H9 (cell line): ENCODE data around the gene DAAM1. TPM values are rescaled to one million over a fixed set of nuclear protein-coding genes. Genes with fewer than 3 reads are reported as not detected.

Source experiments
- DNase-seq: peaks from one replicate; pipeline ENCODE4 v3.0.0-alpha.2; 2017
- H2AFZ ChIP-seq: one replicate; pipeline ENCODE4 v1.6.1; 2013; ENCODE audit warnings: mild to moderate bottlenecking, low read length, control low read depth, moderate library complexity
- H2AK5ac ChIP-seq: 2 replicates; pipeline ENCODE4 v1.6.1; 2013; ENCODE audit warnings: low read length, control low read depth, mixed read lengths; ENCODE audit not compliant: insufficient read length
- H2BK120ac ChIP-seq: one replicate; pipeline ENCODE4 v1.6.1; 2013; ENCODE audit warnings: low read depth, mild to moderate bottlenecking, low read length, control low read depth, inconsistent platforms; ENCODE audit not compliant: poor library complexity, severe bottlenecking
- H2BK12ac ChIP-seq: 2 replicates; pipeline ENCODE4 v1.6.1; 2013; ENCODE audit warnings: low read length, control low read depth, mixed read lengths, low read depth; ENCODE audit not compliant: insufficient read length
- H2BK15ac ChIP-seq: 2 replicates; pipeline ENCODE4 v1.6.1; 2013; ENCODE audit warnings: low read depth, low read length, control low read depth
- H2BK20ac ChIP-seq: one replicate; pipeline ENCODE4 v1.6.1; 2013; ENCODE audit warnings: low read depth, mild to moderate bottlenecking, low read length, control low read depth, inconsistent platforms; ENCODE audit not compliant: poor library complexity, severe bottlenecking
- H2BK5ac ChIP-seq: 2 replicates; pipeline ENCODE4 v1.6.1; 2013; ENCODE audit warnings: low read length, control low read depth, mixed read lengths; ENCODE audit not compliant: insufficient read length
- H3K14ac ChIP-seq: 2 replicates; pipeline ENCODE4 v1.6.1; 2013; ENCODE audit warnings: low read length, control low read depth; ENCODE audit not compliant: insufficient read depth
- H3K18ac ChIP-seq: 2 replicates; pipeline ENCODE4 v1.6.1; 2013; ENCODE audit warnings: low read depth, mild to moderate bottlenecking, mixed read lengths, low read length, control low read depth; ENCODE audit not compliant: insufficient read length
- H3K23ac ChIP-seq: 2 replicates; pipeline ENCODE4 v1.6.1; 2013; ENCODE audit warnings: low read length, control low read depth, mixed read lengths, low read depth; ENCODE audit not compliant: insufficient read length
- H3K23me2 ChIP-seq: 2 replicates; pipeline ENCODE4 v1.6.1; 2013; ENCODE audit warnings: low read depth, mild to moderate bottlenecking, mixed read lengths, low read length, control low read depth; ENCODE audit not compliant: insufficient read length, poor library complexity, severe bottlenecking
- H3K27ac ChIP-seq: 2 replicates; pipeline ENCODE4 v1.5.1; 2013; ENCODE audit warnings: low read length, control low read depth, mixed read lengths, low read depth; ENCODE audit not compliant: insufficient read length
- H3K27me3 ChIP-seq: 2 replicates; pipeline ENCODE4 v1.6.1; 2013; ENCODE audit warnings: low read length, control low read depth, inconsistent platforms; ENCODE audit not compliant: insufficient read depth
- H3K4ac ChIP-seq: 2 replicates; pipeline ENCODE4 v1.6.1; 2013; ENCODE audit warnings: low read depth, mild to moderate bottlenecking, control low read depth, inconsistent platforms, low read length, moderate library complexity
- H3K4me1 ChIP-seq: 2 replicates; pipeline ENCODE4 v1.6.1; 2013; ENCODE audit warnings: low read length, control low read depth, inconsistent platforms; ENCODE audit not compliant: insufficient read depth
- H3K4me2 ChIP-seq: 2 replicates; pipeline ENCODE4 v1.6.1; 2013; ENCODE audit warnings: low read length, control low read depth, mixed read lengths; ENCODE audit not compliant: insufficient read length, insufficient read depth
- H3K56ac ChIP-seq: 2 replicates; pipeline ENCODE4 v1.6.1; 2013; ENCODE audit warnings: low read depth, mild to moderate bottlenecking, mixed read lengths, low read length, control low read depth; ENCODE audit not compliant: insufficient read length
- H3K79me1 ChIP-seq: 2 replicates; pipeline ENCODE4 v1.6.1; 2013; ENCODE audit warnings: low read depth, mild to moderate bottlenecking, moderate library complexity, low read length, control low read depth, inconsistent platforms; ENCODE audit not compliant: insufficient read depth, poor library complexity, severe bottlenecking
- H3K79me2 ChIP-seq: 2 replicates; pipeline ENCODE4 v1.6.1; 2013; ENCODE audit warnings: low read length, control low read depth, inconsistent platforms; ENCODE audit not compliant: insufficient read depth
- H3K9ac ChIP-seq: 2 replicates; pipeline ENCODE4 v1.6.1; 2013; ENCODE audit warnings: low read length, control low read depth, mixed read lengths; ENCODE audit not compliant: insufficient read length; ENCODE audit errors: extremely low read depth
- H3K9me3 ChIP-seq: one replicate; pipeline ENCODE4 v1.6.1; 2013; ENCODE audit warnings: low read depth, low read length, inconsistent platforms; ENCODE audit not compliant: control insufficient read depth
- H3T11ph ChIP-seq: one replicate; pipeline ENCODE4 v1.6.1; 2013; ENCODE audit warnings: mild to moderate bottlenecking, low read length, control low read depth, inconsistent platforms
- H4K20me1 ChIP-seq: one replicate; pipeline ENCODE4 v1.6.1; 2013; ENCODE audit not compliant: control insufficient read depth, insufficient read length, insufficient read depth
- H4K5ac ChIP-seq: 2 replicates; pipeline ENCODE4 v1.6.1; 2013; ENCODE audit warnings: low read depth, mild to moderate bottlenecking, mixed read lengths, low read length, control low read depth; ENCODE audit not compliant: insufficient read length
- H4K8ac ChIP-seq: replicated peaks from 2 replicates; pipeline ENCODE4 v1.6.1; 2013; ENCODE audit warnings: low read length, control low read depth, mixed read lengths, low read depth; ENCODE audit not compliant: insufficient read length
- H4K91ac ChIP-seq: 2 replicates; pipeline ENCODE4 v1.6.1; 2013; ENCODE audit warnings: low read depth, mild to moderate bottlenecking, moderate library complexity, mixed read lengths, low read length, control low read depth; ENCODE audit not compliant: insufficient read length
- H3K27ac Mint-ChIP-seq, 3 experiments: 2 replicates in 2 of 3; 3 replicates in 1 of 3; pipeline ENCODE4 v1.8.0; 2020 to 2021; ENCODE audit warnings: mixed read lengths in 3 of 3, mild to moderate bottlenecking in 1 of 3, moderate library complexity in 1 of 3
- H3K27me3 Mint-ChIP-seq: 2 replicates; pipeline ENCODE4 v1.8.0; 2021; ENCODE audit warnings: low read depth, mild to moderate bottlenecking, moderate library complexity, mixed read lengths
- H3K36me3 Mint-ChIP-seq, 3 experiments: 2 replicates in 2 of 3; 3 replicates in 1 of 3; pipeline ENCODE4 v1.8.0; 2020 to 2021; ENCODE audit warnings: low read depth in 3 of 3, mixed read lengths in 3 of 3; ENCODE audit not compliant: insufficient read depth in 1 of 3
- H3K4me1 Mint-ChIP-seq, 2 experiments: 2 replicates each; pipeline ENCODE4 v1.8.0; 2020; ENCODE audit warnings: mixed read lengths in 2 of 2
- H3K4me3 Mint-ChIP-seq, 2 experiments: 2 replicates in 1 of 2; 3 replicates in 1 of 2; pipeline ENCODE4 v1.8.0; 2020 to 2021; ENCODE audit warnings: mild to moderate bottlenecking in 2 of 2, mixed read lengths in 2 of 2, moderate library complexity in 1 of 2
- H3K9me3 Mint-ChIP-seq, 2 experiments: 2 replicates in 1 of 2; 3 replicates in 1 of 2; pipeline ENCODE4 v1.8.0; 2020; ENCODE audit warnings: mild to moderate bottlenecking in 2 of 2, mixed read lengths in 2 of 2, moderate library complexity in 1 of 2
- WGBS: extraction: QIAGEN DNeasy Blood & Tissue Kit; methylation state at CpG from one replicate; pipeline ENCODE4 v1.1.7; 2013; ENCODE audit warnings: missing lambda C conversion rate, low lambda C conversion rate, mixed read lengths; ENCODE audit not compliant: insufficient read length; ENCODE audit errors: extremely low coverage; 5-methylcytosine and 5-hydroxymethylcytosine counted together
- total RNA-seq: library from RNA; stranded (reverse); gene quantifications from 2 replicates; pipeline ENCODE4 v1.2.1, GENCODE V29; 2021
- TF ChIP-seq, protein P1 (sequence below): fragments of 200-600 bp; sonication (generic); conservative IDR thresholded peaks from 3 replicates; pipeline ENCODE4 v1.8.0; 2021; ENCODE audit warnings: antibody characterized with exemption, mild to moderate bottlenecking

Gene DAAM1
- total RNA-seq, 1 experiment from 2014 or later = 19.5 TPM

DNA sequence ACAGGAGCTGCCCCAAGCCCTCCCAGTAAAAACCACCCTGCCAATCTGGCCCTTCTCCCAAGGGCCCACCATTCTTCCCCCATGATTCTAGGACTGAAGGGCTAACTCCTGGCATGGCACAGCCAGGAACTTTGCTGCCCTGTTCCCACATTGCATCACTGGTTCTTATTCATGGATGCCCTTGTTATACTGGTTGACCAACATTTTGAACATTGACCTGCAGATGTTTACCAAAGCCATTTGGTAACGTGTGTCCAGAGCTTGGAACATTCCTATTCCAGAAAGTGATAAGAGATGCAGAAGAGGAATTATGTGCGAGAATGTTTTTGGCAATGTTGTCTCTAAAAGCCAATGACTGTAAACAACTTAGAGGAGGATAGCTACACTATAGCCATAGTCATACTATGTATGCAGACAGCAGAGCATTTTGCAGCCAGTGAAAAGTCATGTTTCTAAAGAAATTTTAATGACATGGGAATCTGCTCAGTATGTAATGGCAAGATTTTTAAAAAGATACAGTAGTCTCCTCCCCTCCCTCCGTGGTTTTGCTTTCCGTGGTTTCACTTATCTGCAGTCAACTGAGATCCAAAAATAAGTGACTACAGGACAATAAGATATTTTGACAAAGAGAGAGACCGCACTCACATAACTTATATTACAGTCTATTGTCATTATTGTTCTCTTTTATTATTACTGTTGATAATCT, 108.8 kb downstream of the DAAM1 start:
- H3K23ac ChIP-seq = no peak overlapping the region
- Mint-ChIP-seq H3K4me3 (no peak overlapping the region), H3K27me3 (no peaks in the 10 kb centered on the region), H3K36me3 (peaks cover 0 to 2% (median 0%) of the 10 kb centered on the region in 3 experiments; a peak in 1 of 7 replicates), H3K27ac (no peak overlapping the region), H3K9me3 (no peaks in the 10 kb centered on the region), H3K4me1 (no peaks in the 10 kb centered on the region; a peak in 1 of 4 replicates)
- WGBS = no CpG with 5 or more reads among the region's 5 CpGs
- no peaks in the 10 kb centered on the region for H3K4me1 ChIP-seq
- no peak overlapping the region for H4K5ac ChIP-seq
- no peaks in the 10 kb centered on the region for H3K79me2 ChIP-seq
- no peak overlapping the region for H3T11ph ChIP-seq
- no peak overlapping the region for H2BK15ac ChIP-seq
- no peak overlapping the region for H2BK120ac ChIP-seq
- DNase-seq = no peak
- H3K27ac ChIP-seq = no peak overlapping the region
- H3K18ac ChIP-seq = no peak overlapping the region
- H2BK5ac ChIP-seq = no peak overlapping the region
- no peak overlapping the region for H2AK5ac ChIP-seq
- H2AFZ ChIP-seq = no peak overlapping the region
- H2BK12ac ChIP-seq = no peak overlapping the region
- H3K9ac ChIP-seq = no peak overlapping the region
- no peak overlapping the region for H2BK20ac ChIP-seq
- H4K91ac ChIP-seq = no peak overlapping the region
- H3K27me3 ChIP-seq = no peaks in the 10 kb centered on the region
- no peaks in the 10 kb centered on the region for H4K20me1 ChIP-seq
- H3K4me2 ChIP-seq = no peak overlapping the region
- H3K9me3 ChIP-seq = no peaks in the 10 kb centered on the region
- no peak overlapping the region for H3K14ac ChIP-seq
- TF ChIP-seq, protein P1, sequence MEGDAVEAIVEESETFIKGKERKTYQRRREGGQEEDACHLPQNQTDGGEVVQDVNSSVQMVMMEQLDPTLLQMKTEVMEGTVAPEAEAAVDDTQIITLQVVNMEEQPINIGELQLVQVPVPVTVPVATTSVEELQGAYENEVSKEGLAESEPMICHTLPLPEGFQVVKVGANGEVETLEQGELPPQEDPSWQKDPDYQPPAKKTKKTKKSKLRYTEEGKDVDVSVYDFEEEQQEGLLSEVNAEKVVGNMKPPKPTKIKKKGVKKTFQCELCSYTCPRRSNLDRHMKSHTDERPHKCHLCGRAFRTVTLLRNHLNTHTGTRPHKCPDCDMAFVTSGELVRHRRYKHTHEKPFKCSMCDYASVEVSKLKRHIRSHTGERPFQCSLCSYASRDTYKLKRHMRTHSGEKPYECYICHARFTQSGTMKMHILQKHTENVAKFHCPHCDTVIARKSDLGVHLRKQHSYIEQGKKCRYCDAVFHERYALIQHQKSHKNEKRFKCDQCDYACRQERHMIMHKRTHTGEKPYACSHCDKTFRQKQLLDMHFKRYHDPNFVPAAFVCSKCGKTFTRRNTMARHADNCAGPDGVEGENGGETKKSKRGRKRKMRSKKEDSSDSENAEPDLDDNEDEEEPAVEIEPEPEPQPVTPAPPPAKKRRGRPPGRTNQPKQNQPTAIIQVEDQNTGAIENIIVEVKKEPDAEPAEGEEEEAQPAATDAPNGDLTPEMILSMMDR = no peak
- no peaks in the 10 kb centered on the region for H3K79me1 ChIP-seq
- H3K56ac ChIP-seq = no peak overlapping the region
- H4K8ac ChIP-seq = no peak overlapping the region
- H3K4ac ChIP-seq = no peak overlapping the region
- no peaks in the 10 kb centered on the region for H3K23me2 ChIP-seq
